GM12864 (cell line): Measurements from ENCODE around the gene EFCAB11.

ENCODE experiments used
- DNase-seq: peaks from one replicate; pipeline ENCODE4 v3.0.0-alpha.2; 2011; ENCODE audit warnings: low read depth
- H3K4me3 ChIP-seq: 2 replicates; pipeline ENCODE4 v1.5.1; 2011; ENCODE audit warnings: mild to moderate bottlenecking, low read depth, low read length, control low read depth
- CTCF ChIP-seq: IDR thresholded peaks from 2 replicates; pipeline ENCODE4 v1.5.1; 2011; ENCODE audit warnings: low read depth, mild to moderate bottlenecking, moderate library complexity, low read length, control low read depth, inconsistent platforms; ENCODE audit errors: missing control alignments

Gene EFCAB11

GRCh38 chr14:89750908-89751392 is 203.6 kb downstream of the EFCAB11 start:
- no peak for TF ChIP-seq CTCF
- no peak overlapping the region for H3K4me3 ChIP-seq
- no peak for DNase-seq

- no peak for TF ChIP-seq CTCF
- no peak overlapping the region for H3K4me3 ChIP-seq
- no peak for DNase-seq
Observed at GRCh38 chr14:89750281-89750755, 204.2 kb downstream of the EFCAB11 start.

- DNase-seq, result no peak
- H3K4me3 ChIP-seq, result no peak overlapping the region
- TF ChIP-seq CTCF, result no peak
Observed at GRCh38 chr14:89748004-89748403, 206.5 kb downstream of the EFCAB11 start.

- TF ChIP-seq CTCF, result no peak
- DNase-seq, result no peak
- no peak overlapping the region for H3K4me3 ChIP-seq
Observed at GRCh38 chr14:89747126-89747525, 207.4 kb downstream of the EFCAB11 start.

GRCh38 chr14:89746654-89747053 is 207.9 kb downstream of the EFCAB11 start:
- H3K4me3 ChIP-seq, result no peak overlapping the region
- no peak for TF ChIP-seq CTCF
- no peak for DNase-seq

- H3K4me3 ChIP-seq, result no peak overlapping the region
- TF ChIP-seq CTCF, result no peak
- DNase-seq, result no peak
Observed at GRCh38 chr14:89746135-89746534, 208.4 kb downstream of the EFCAB11 start.
